Spinal cord (tissue), 10 donors: ENCODE data around the gene RGS21. TPM values are rescaled to one million over a fixed set of nuclear protein-coding genes. Genes with fewer than 3 reads are reported as not detected.
A peak's percentile ranks its signal among the peaks of the same experiment; 100 is the strongest.

Experiments
- DNase-seq, 6 donors: peaks; one replicate each; pipeline versions ENCODE4 v3.0.0 to v3.0.0-alpha.2; 2013 to 2015; ENCODE audit warnings: low spot score in 6 of 6, low read depth in 4 of 6
- H3K27ac ChIP-seq: one replicate; pipeline ENCODE4 v1.5.1; 2013; ENCODE audit warnings: low read depth, low read length, control low read depth
- H3K27me3 ChIP-seq: one replicate; pipeline ENCODE4 v1.6.1; 2013; ENCODE audit warnings: low read length; ENCODE audit not compliant: control insufficient read depth, insufficient read depth
- H3K36me3 ChIP-seq: one replicate; pipeline ENCODE4 v1.6.1; 2013; ENCODE audit warnings: low read length; ENCODE audit not compliant: control insufficient read depth, insufficient read depth
- H3K4me1 ChIP-seq: one replicate; pipeline ENCODE4 v1.6.1; 2013; ENCODE audit warnings: low read length; ENCODE audit not compliant: control insufficient read depth, insufficient read depth
- H3K4me3 ChIP-seq: one replicate; pipeline ENCODE4 v1.5.1; 2013; ENCODE audit warnings: low read depth, low read length, control low read depth
- H3K9me3 ChIP-seq: one replicate; pipeline ENCODE4 v1.6.1; 2013; ENCODE audit warnings: low read length; ENCODE audit not compliant: control insufficient read depth, insufficient read depth
- WGBS: methylation state at CpG from one replicate; pipeline ENCODE4 v1.1.5; 2013; ENCODE audit warnings: missing lambda C conversion rate; ENCODE audit not compliant: insufficient coverage; 5-methylcytosine and 5-hydroxymethylcytosine counted together
- polyA plus RNA-seq, 2 donors: library from polyadenylated mRNA; unstranded; fragments of 120-200 nt; gene quantifications; one replicate each; pipeline ENCODE4 v1.2.1, GENCODE V29; 2013; ENCODE audit not compliant: insufficient read length in 2 of 2
- total RNA-seq, 2 donors: library from RNA; depleted of rRNA in 1 of 2; stranded (reverse); fragments of 120-200 nt in 1 of 2; fragments of >200 nt in 1 of 2; gene quantifications; one replicate each; pipeline versions ENCODE4 v1.2.3 to v1.2.4, GENCODE V29; 2013 to 2014
- donor health status: healthy.

Gene RGS21
- total and polyA plus RNA-seq, 4 donors, result not detected

DNA sequence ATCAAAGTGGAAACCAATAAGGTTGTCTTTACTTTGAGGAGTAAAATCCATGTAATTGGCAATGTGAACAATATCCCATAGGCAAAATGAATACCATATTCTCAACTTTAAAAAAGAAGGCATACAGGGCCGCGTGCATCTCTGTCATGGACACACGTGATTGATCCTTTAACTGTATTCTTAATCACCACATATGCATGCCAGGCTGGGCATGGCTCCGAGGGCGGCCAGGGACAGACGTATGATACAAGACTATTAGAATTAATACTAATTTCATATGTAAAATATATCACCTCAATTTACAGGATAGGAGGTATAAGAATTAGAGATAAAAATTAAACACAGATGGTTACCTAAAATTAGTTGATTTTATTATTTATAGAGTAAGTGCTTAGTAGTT lies 11.2 kb downstream of the RGS21 start:
- H3K27ac ChIP-seq, result no peak overlapping the region
- H3K9me3 ChIP-seq, result no peaks in the 10 kb centered on the region
- H3K4me1 ChIP-seq, result no peaks in the 10 kb centered on the region
- no CpG with 5 or more reads among the region's 6 CpGs for WGBS
- H3K4me3 ChIP-seq, result no peak overlapping the region
- no peaks in the 10 kb centered on the region for H3K27me3 ChIP-seq
- H3K36me3 ChIP-seq, result no peaks in the 10 kb centered on the region
- no peak for DNase-seq

DNA sequence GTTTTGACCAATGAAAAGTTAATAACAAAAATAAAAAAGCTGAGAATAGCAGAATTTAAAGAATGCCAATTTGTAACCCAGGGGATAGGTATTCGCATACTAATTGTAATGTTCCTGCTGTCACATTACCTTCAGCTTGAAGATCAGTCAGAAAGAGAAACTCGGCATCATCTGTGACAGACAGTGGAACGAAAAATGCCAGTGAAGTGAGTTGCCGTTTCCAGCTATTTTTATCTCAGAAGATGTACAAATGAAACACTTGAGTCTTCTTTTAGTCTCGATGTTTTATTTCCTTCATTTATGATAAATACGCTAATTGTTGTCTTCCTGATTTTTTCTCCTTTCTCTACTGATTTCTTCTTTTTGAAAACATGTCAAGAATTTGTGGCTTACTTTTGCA lies 26.1 kb downstream of the RGS21 start:
- 80% methylated on average over 4 of the region's 6 CpGs for WGBS

DNA sequence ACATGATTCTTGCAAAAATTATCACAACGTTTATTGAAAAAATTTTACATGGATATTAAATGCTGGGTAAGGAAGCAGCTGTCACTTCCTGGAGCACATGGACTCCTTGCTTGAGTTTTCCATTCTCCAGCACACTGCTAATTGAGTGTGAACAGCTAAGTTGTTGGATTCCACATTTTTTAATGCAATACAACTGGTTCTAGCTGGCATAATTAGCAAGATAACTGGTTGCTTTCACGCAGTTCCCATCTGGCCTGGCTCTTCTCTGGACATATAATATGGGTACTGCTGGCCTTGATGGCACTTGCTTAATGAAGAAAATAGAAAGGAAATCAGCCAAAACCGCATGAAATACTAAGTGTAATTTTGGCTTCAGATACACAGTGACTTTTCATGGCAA lies 26.6 kb downstream of the RGS21 start:
- Histone ChIP-seq H3K4me1 (no peaks in the 10 kb centered on the region), H3K36me3 (no peaks in the 10 kb centered on the region), H3K27me3 (no peaks in the 10 kb centered on the region), H3K27ac (no peak overlapping the region), H3K9me3 (no peaks in the 10 kb centered on the region), H3K4me3 (no peak overlapping the region)
- 40% methylated on average over 1 of the region's 3 CpGs for WGBS
- peak in 2 of 6 donors; percentile 10 to 62 for DNase-seq

More for the DNA sequence above, 26.1 kb downstream of the RGS21 start:
- H3K4me3 ChIP-seq, result no peak overlapping the region
- no peak overlapping the region for H3K27ac ChIP-seq
- DNase-seq, result no peak
- no peaks in the 10 kb centered on the region for H3K4me1 ChIP-seq
- H3K9me3 ChIP-seq, result no peaks in the 10 kb centered on the region
- no peaks in the 10 kb centered on the region for H3K36me3 ChIP-seq
- no peaks in the 10 kb centered on the region for H3K27me3 ChIP-seq

DNA sequence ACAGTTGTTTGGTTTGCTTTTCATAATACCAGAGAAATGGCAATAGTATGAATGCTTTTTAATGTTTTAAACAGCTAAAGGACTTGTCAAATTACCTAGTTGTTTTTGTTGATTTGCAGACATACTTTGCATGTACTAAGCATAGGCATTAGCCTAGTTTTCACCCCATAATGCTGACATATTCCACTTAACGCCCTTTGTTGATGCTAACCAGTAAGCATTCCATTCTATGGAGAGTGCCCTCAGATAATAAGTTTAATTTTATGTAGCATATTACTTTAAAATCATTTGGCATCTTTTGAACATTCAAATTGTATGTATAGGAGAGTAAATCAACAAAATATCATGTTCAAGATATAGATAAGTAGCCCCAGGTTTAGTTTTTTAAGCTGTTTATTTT lies 32.5 kb downstream of the RGS21 start:
- no peak overlapping the region for H3K27ac ChIP-seq
- no peaks in the 10 kb centered on the region for H3K27me3 ChIP-seq
- WGBS, result no CpG with 5 or more reads among the region's 1 CpG
- H3K4me1 ChIP-seq, result no peaks in the 10 kb centered on the region
- H3K9me3 ChIP-seq, result no peaks in the 10 kb centered on the region
- no peaks in the 10 kb centered on the region for H3K36me3 ChIP-seq
- DNase-seq, result no peak
- no peak overlapping the region for H3K4me3 ChIP-seq

DNA sequence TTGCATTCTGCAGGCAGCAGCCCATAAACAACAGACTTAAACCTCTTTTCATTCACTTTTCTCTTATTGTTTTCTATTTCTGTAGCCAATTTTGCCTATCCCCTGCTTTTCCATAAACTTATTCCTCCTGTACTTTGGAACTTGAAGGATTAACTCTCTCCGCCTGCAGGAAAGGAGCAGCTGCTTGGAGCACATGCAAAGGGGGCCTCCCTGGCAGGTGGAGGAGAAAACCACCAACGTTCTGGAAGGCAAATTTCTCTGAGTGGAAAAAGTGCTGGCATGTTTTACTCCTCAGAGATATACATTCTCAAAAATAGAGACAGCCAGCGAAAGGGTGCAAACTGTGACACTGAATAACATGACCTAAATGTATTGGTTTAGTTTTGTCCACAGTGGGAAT lies 33.6 kb downstream of the RGS21 start:
- Histone ChIP-seq H3K27me3 (no peaks in the 10 kb centered on the region), H3K36me3 (no peaks in the 10 kb centered on the region), H3K4me1 (no peaks in the 10 kb centered on the region), H3K9me3 (no peaks in the 10 kb centered on the region), H3K4me3 (no peak overlapping the region), H3K27ac (no peak overlapping the region)
- no CpG with 5 or more reads among the region's 3 CpGs for WGBS
- DNase-seq, result no peak

DNA sequence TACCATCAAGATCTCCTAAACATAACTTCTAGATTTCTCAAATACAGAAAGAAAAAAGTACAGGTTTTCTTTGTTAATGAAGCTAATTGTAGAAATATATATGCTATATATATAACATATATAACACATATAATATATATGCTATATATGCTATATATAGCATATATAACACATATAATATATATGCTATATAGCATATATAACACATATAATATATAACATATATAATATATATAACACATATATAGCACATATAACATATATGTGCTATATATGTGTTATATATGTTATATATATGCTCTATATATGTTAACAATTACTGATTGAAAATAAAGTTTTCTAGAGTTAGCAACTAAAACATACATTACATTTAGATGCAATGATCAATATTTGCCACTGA lies 34.8 kb downstream of the RGS21 start:
- Histone ChIP-seq H3K27me3 (no peaks in the 10 kb centered on the region), H3K4me1 (no peaks in the 10 kb centered on the region), H3K4me3 (no peak overlapping the region), H3K9me3 (no peaks in the 10 kb centered on the region), H3K27ac (no peak overlapping the region), H3K36me3 (no peaks in the 10 kb centered on the region)
- DNase-seq, result no peak

DNA sequence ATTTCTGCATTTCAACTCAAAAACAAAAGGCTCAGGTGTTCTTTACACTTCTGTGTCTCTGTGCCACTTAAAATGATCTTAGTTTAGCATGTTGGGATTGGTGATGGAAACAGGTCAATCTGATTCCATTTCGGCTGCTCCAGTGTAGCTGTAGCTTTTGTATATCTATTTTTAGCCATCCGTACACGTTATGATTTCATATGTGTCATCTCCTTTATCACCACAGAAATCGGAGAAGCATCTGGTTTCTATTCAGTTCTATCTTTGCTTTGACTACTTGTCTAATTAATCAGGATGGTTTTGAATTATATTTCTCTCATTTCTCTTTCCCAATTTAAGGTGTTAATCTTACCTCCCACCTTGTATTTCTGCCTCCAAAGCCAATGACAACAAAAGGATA lies 41.1 kb downstream of the RGS21 start:
- Histone ChIP-seq H3K4me1 (no peaks in the 10 kb centered on the region), H3K36me3 (no peaks in the 10 kb centered on the region), H3K27ac (no peak overlapping the region), H3K4me3 (no peak overlapping the region), H3K27me3 (no peaks in the 10 kb centered on the region), H3K9me3 (no peaks in the 10 kb centered on the region)
- DNase-seq, result no peak
- WGBS, result no CpG with 5 or more reads among the region's 4 CpGs

DNA sequence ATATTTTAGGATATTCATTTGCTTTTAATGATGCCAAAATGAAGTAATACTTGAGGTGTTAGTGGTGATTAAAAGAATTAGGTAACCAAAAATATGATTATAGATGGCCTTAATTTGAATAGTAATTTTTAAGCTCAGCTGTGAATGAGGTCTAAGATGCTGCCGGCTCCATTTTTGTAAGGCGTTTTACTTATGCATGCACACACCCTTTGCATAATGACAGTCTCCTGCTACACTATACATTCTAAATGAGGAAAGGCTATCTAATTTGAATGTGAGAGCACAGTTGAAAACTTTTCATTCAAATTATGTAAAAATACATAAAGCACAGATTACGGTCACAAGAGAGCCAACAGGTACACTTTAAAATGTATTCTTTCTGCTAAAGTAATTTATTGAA lies 41.6 kb downstream of the RGS21 start:
- WGBS, result no CpG with 5 or more reads among the region's 3 CpGs

DNA sequence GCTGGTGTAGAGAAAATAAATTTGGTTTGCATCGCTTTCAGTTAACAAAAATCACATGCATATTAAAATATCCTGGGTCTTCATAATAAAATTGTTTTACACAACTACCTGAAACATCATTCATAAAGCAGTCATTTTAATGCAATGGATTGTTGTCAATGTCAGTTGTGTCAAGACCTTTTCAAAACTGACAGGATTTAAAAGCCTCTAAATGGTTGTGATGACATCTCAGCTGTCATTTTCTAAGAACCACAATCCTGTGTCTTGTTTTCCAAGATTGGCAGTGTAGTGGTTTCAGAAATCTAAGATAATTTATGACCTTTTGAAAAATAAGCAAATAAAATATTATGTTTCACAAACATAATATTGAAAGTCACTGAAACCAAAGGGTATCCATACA lies 42.0 kb downstream of the RGS21 start:
- WGBS, result no CpG with 5 or more reads among the region's 1 CpG

More for the DNA sequence above, 41.6 kb downstream of the RGS21 start:
- Histone ChIP-seq H3K9me3 (no peaks in the 10 kb centered on the region), H3K4me1 (no peaks in the 10 kb centered on the region), H3K36me3 (no peaks in the 10 kb centered on the region), H3K4me3 (no peak overlapping the region), H3K27ac (no peak overlapping the region), H3K27me3 (no peaks in the 10 kb centered on the region)
- DNase-seq, result peak in 2 of 6 donors; percentile 4 to 8

DNA sequence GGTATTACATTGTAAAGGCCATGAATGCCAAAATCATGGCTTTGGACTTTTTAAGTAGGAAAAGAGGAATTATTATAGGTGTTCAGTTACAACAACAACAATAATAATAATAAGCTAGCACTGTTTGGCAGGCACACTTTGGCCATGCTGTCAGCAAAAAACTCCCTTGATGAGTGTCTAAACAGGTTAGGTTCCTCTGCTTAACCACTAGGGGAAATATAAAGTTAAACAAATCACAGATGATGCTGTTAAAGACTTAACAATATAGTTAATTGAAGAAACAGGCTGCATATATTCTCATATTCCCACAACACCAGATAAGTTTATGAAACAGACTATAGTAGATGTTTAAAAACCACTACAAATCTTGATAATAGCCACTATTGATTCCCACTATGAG lies 46.4 kb downstream of the RGS21 start:
- Histone ChIP-seq H3K27ac (no peak overlapping the region), H3K27me3 (no peaks in the 10 kb centered on the region), H3K4me3 (no peak overlapping the region), H3K36me3 (no peaks in the 10 kb centered on the region), H3K4me1 (no peaks in the 10 kb centered on the region), H3K9me3 (no peaks in the 10 kb centered on the region)
- DNase-seq, result no peak

More for the DNA sequence above, 42.0 kb downstream of the RGS21 start:
- Histone ChIP-seq H3K9me3 (no peaks in the 10 kb centered on the region), H3K27ac (no peak overlapping the region), H3K36me3 (no peaks in the 10 kb centered on the region), H3K4me1 (no peaks in the 10 kb centered on the region), H3K27me3 (no peaks in the 10 kb centered on the region), H3K4me3 (no peak overlapping the region)
- no peak for DNase-seq
